LNCaP clone FGC (cell line): ENCODE data around the gene CHI3L1.

Experiments used
- DNase-seq: peaks from one replicate; pipeline ENCODE4 v3.0.0-alpha.2; 2011; ENCODE audit warnings: low read depth
- H3K4me3 ChIP-seq: 2 replicates; pipeline ENCODE4 v1.5.1; 2011; ENCODE audit warnings: mild to moderate bottlenecking, low read depth, low read length, control low read depth
- TF ChIP-seq, protein P1 (sequence below): IDR thresholded peaks from 2 replicates; pipeline ENCODE4 v1.5.1; 2012; ENCODE audit warnings: mild to moderate bottlenecking; ENCODE audit not compliant: control insufficient read depth, insufficient read depth; ENCODE audit errors: extremely low read depth

CHI3L1 gene

GRCh38 chr1:203188686-203189232, 2.3 kb upstream of the CHI3L1 start:
- TF ChIP-seq, protein P1, sequence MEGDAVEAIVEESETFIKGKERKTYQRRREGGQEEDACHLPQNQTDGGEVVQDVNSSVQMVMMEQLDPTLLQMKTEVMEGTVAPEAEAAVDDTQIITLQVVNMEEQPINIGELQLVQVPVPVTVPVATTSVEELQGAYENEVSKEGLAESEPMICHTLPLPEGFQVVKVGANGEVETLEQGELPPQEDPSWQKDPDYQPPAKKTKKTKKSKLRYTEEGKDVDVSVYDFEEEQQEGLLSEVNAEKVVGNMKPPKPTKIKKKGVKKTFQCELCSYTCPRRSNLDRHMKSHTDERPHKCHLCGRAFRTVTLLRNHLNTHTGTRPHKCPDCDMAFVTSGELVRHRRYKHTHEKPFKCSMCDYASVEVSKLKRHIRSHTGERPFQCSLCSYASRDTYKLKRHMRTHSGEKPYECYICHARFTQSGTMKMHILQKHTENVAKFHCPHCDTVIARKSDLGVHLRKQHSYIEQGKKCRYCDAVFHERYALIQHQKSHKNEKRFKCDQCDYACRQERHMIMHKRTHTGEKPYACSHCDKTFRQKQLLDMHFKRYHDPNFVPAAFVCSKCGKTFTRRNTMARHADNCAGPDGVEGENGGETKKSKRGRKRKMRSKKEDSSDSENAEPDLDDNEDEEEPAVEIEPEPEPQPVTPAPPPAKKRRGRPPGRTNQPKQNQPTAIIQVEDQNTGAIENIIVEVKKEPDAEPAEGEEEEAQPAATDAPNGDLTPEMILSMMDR = no peak
- H3K4me3 ChIP-seq = no peak overlapping the region
- DNase-seq = peak; percentile 19

DNA sequence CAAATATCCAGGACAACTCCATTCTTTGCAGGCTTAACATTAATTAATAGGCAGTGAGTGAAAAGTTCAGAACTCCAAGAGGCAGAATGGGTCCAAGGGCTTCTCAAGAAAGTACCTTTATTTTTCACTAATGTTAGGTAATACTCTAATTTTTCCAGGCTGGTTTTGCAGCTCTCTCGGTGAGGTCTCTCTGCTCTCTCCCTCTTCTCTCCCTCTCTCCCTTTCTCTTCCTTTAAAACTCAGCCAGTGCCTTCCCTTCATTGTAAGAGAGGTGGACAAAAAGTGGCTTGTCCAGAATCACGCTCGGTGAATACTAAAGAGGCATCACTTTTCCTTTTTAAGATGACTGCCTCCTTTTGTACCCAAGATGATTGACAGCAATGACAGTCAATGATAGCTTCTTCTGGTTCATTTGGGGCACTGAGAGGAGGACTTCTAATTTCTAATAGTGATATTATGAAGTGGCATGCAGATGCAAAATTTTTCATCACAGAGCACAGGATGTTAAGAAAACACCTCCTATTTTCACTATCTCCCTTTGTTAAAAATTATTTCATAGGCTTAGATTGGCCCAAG, 1.3 kb upstream of the CHI3L1 start:
- DNase-seq = no peak
- H3K4me3 ChIP-seq = no peak overlapping the region
- TF ChIP-seq, protein P1 = no peak

DNA sequence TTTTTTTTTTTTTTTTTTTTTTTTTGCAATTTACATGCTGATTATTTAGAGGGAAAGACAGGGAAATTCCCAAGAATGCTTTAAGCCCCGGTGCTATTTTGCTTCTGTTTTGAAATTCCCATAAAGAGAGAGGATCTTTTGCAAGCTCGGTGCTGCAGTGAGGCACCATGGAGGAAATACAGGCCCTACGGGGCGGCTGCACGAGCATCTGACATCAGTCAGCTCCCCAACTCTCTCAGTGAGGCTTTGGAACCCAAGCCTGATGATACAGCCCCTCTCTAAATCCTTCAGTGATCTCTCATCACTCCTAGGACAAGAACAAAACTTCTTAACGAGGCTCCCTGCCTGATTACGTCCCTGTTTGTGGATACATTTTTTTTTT, 791 bp upstream of the CHI3L1 start:
- DNase-seq = no peak
- no peak overlapping the region for H3K4me3 ChIP-seq
- TF ChIP-seq, protein P1 = no peak

DNA sequence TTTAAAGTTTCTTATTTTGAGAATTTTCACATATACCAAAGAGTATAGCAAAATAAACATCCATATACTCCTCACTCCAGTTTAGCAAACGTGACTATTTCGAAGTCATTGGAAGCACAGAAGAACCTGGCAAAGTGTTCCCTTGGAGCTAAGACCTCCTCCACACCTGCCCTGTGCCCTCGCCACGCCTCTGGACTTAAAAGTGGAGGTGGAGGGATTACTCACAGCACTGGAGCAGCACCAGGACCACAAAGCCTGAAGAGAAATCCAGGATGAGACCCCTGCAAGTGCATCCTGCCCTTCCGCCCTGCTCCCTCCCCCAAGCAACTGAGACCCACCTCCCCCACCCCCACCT, 436 bp downstream of the CHI3L1 start:
- TF ChIP-seq, protein P1 = no peak
- H3K4me3 ChIP-seq = no peak overlapping the region
- DNase-seq = no peak

DNA sequence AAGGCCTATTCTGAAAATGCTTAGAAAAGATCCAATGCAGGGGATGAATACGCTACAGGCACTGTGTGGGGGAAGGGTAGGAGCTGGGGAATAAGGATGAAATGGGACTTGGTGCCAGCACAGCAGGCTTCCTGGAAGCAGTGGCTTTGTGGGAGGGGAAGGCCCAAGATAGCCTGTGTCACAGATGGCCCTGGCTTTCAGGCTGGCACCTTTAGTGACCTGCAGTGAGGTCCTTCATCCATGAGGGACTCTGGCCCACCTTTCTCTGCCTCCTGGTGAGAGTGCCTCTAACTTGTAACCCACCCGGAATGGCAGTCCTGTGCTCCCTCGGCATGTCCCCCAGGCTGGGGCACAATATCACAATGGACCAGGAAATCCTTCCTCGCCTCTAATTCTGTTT, 919 bp downstream of the CHI3L1 start:
- no peak for DNase-seq
- TF ChIP-seq, protein P1 = no peak
- H3K4me3 ChIP-seq = no peak overlapping the region

- no peak for DNase-seq
- TF ChIP-seq, protein P1 = no peak
- H3K4me3 ChIP-seq = no peak overlapping the region
Observed at GRCh38 chr1:203185061-203185461, 1.4 kb downstream of the CHI3L1 start.

DNA sequence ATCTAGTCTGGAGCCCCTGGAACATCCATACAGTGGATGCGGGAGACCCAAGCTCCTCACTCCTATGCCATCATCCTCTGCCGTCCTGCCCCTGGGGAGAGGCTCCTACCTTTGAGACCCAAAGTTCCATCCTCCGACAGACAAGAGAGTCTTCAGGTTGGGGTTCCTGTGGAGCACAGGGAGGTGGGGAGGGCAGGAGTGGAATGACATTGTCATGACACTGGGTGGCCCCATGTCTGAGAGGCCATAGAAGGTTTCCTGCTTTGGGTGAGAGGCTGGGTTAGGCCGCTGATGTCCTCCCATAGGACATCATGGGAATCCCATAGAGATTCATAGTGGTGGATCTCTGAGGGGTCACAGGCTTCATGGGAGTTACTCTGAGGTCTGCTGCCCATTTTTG, 2.0 kb downstream of the CHI3L1 start:
- no peak overlapping the region for H3K4me3 ChIP-seq
- TF ChIP-seq, protein P1 = no peak
- no peak for DNase-seq
